Measurements from ENCODE around the gene LOC128125822.

GRCh38 chr6:63579937-63580703, 7.8 kb downstream of the LOC128125822 start:
- TF ChIP-seq REST (IDR thresholded peaks at IDR 0.05; ENCODE audit: low read depth): no peak
- TF ChIP-seq CEBPB (IDR thresholded peaks at IDR 0.05): no peak
- no peak for TF ChIP-seq RAD21 (IDR thresholded peaks at IDR 0.05; ENCODE audit: low read depth)
- TF ChIP-seq TCF12 (IDR thresholded peaks at IDR 0.05; ENCODE audit: low read depth): no peak
- TF ChIP-seq ZBTB7A (IDR thresholded peaks at IDR 0.05; ENCODE audit: low read depth): no peak
- no peak for TF ChIP-seq EP300 (IDR thresholded peaks at IDR 0.05; ENCODE audit: borderline replicate concordance)
- TF ChIP-seq TAF1 (IDR thresholded peaks at IDR 0.05; ENCODE audit: low read depth): no peak
- TF ChIP-seq FOXM1 (IDR thresholded peaks at IDR 0.05; ENCODE audit: borderline replicate concordance, low read depth): no peak
- no peak for TF ChIP-seq MAX (IDR thresholded peaks at IDR 0.05)
- TF ChIP-seq YY1 (IDR thresholded peaks at IDR 0.05; ENCODE audit: low read depth): no peak
- no peak for TF ChIP-seq TEAD4 (IDR thresholded peaks at IDR 0.05)
- TF ChIP-seq CREB1 (IDR thresholded peaks at IDR 0.05; ENCODE audit: low read depth): no peak
- TF ChIP-seq NFIC (IDR thresholded peaks at IDR 0.05): no peak
- TF ChIP-seq EGR1 (IDR thresholded peaks at IDR 0.05): no peak

All from Ishikawa (cell line).